SU-DHL-6 (cell line): Measurements from ENCODE around the gene SLC8A1.

Experiments used
- H2AFZ ChIP-seq: fragments of 200-600 bp; sonication (generic); 2 replicates; pipeline ENCODE4 v1.6.1; 2014; ENCODE audit warnings: low read depth, mild to moderate bottlenecking, moderate library complexity, mixed read lengths, antibody characterized with exemption, low read length; ENCODE audit not compliant: severe bottlenecking
- H3F3A ChIP-seq: fragments of 200-600 bp; shearing (Covaris generic); 2 replicates; pipeline ENCODE4 v1.6.0; 2016; ENCODE audit warnings: antibody characterized with exemption, mild to moderate bottlenecking; ENCODE audit not compliant: insufficient read depth
- H3K27ac ChIP-seq: fragments of 200-600 bp; sonication (generic); 2 replicates; pipeline ENCODE4 v1.5.1; 2016; ENCODE audit warnings: low read depth, mild to moderate bottlenecking, low read length, moderate library complexity, mixed read lengths
- H3K27me3 ChIP-seq: fragments of 200-600 bp; sonication (generic), shearing (Covaris generic); 2 replicates; pipeline ENCODE4 v1.6.0; 2014; ENCODE audit warnings: mild to moderate bottlenecking, low read length
- H3K36me3 ChIP-seq: fragments of 200-600 bp; sonication (generic); 2 replicates; pipeline ENCODE4 v1.6.1; 2014; ENCODE audit warnings: mild to moderate bottlenecking, low read length, mixed read lengths
- H3K4me2 ChIP-seq: fragments of 300-600, 200-600 bp; shearing (Covaris generic), sonication (generic); 2 replicates; pipeline ENCODE4 v1.6.0; 2014; ENCODE audit warnings: low read length, low read depth, mild to moderate bottlenecking; ENCODE audit not compliant: poor library complexity, severe bottlenecking
- H3K4me3 ChIP-seq: fragments of 200-600 bp; sonication (generic); 2 replicates; pipeline ENCODE4 v1.5.1; 2014; ENCODE audit warnings: antibody characterized with exemption, low read length, mild to moderate bottlenecking, mixed read lengths; ENCODE audit not compliant: insufficient read depth, poor library complexity, severe bottlenecking
- H3K79me2 ChIP-seq: fragments of 200-600 bp; sonication (generic); 2 replicates; pipeline ENCODE4 v1.6.1; 2014; ENCODE audit warnings: mild to moderate bottlenecking, low read length, moderate library complexity; ENCODE audit not compliant: insufficient read depth
- H3K9ac ChIP-seq: fragments of 200-600 bp; sonication (generic); 2 replicates; pipeline ENCODE4 v1.7.0; 2014; ENCODE audit warnings: mild to moderate bottlenecking, low read length
- H3K9me2 ChIP-seq: fragments of 200-600 bp; sonication (generic); replicated peaks from 2 replicates; pipeline ENCODE4 v1.6.1; 2014; ENCODE audit warnings: low read length; ENCODE audit not compliant: insufficient read depth
- H3K9me3 ChIP-seq: fragments of 200-600 bp; sonication (generic); 2 replicates; pipeline ENCODE4 v1.6.1; 2014; ENCODE audit warnings: low read length, mixed read lengths; ENCODE audit not compliant: insufficient read depth
- H4K20me1 ChIP-seq: fragments of 200-600 bp; sonication (generic); 2 replicates; pipeline ENCODE4 v1.6.1; 2014; ENCODE audit warnings: low read depth, mild to moderate bottlenecking, antibody characterized with exemption, low read length, moderate library complexity, mixed read lengths
- EZH2phosphoT487 ChIP-seq: fragments of 200-600 bp; sonication (generic), shearing (Covaris generic); conservative IDR thresholded peaks from 2 replicates; pipeline ENCODE4 v1.6.1; 2018; ENCODE audit warnings: mild to moderate bottlenecking, antibody characterized with exemption, low read length, moderate library complexity, mixed read lengths
- TF ChIP-seq, protein P1 (sequence below): fragments of 200-600 bp; sonication (generic); IDR thresholded peaks from one replicate; pipeline ENCODE4 v1.5.1; 2017; ENCODE audit warnings: antibody characterized with exemption, mild to moderate bottlenecking, low read length, moderate library complexity; ENCODE audit not compliant: insufficient read depth, poor library complexity, severe bottlenecking

SLC8A1 gene

DNA sequence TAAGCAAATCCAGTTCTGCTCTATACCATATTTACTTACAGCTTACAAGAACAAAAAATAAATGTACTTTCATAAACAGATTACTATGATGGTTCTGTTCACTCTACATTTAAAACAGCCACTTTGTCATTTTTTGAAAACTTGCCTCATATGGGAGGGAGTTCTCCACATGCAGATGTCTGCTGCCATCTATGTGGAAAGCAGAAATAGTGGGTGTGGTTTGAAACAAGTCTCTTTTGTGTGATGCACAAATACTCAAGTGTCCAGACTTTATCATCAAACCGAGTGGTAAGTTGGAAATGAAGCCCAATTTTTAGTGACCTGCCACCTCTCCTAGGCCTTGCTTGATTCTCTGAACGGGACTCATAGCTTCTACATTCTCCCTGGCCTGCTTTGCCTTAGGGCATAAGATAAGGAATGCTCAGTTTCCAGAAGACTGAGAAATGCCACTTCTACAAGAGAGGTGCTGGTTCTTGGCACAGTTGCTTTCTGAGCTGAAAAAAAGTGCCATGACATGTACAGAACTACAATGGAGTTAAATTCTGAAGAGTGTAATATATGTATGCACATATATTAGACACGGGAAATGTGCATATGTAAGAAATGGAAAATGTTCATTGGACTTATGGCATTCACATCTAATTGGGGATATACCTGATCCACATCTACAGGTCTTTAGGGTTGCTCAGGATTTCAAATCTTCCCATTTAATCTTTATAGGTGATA, 221.0 kb downstream of the SLC8A1 start:
- Histone ChIP-seq H3K27me3 (no peaks in the 10 kb centered on the region), H3K9ac (no peak overlapping the region), H3K79me2 (no peaks in the 10 kb centered on the region), H3K27ac (no peak overlapping the region), H3K9me3 (no peaks in the 10 kb centered on the region), H3K4me2 (no peak overlapping the region), H3K36me3 (no peaks in the 10 kb centered on the region), H4K20me1 (no peaks in the 10 kb centered on the region), H3K9me2 (no peaks in the 10 kb centered on the region), H3F3A (no peaks in the 10 kb centered on the region), H2AFZ (no peak overlapping the region), H3K4me3 (no peak overlapping the region)
- TF ChIP-seq, protein P1, sequence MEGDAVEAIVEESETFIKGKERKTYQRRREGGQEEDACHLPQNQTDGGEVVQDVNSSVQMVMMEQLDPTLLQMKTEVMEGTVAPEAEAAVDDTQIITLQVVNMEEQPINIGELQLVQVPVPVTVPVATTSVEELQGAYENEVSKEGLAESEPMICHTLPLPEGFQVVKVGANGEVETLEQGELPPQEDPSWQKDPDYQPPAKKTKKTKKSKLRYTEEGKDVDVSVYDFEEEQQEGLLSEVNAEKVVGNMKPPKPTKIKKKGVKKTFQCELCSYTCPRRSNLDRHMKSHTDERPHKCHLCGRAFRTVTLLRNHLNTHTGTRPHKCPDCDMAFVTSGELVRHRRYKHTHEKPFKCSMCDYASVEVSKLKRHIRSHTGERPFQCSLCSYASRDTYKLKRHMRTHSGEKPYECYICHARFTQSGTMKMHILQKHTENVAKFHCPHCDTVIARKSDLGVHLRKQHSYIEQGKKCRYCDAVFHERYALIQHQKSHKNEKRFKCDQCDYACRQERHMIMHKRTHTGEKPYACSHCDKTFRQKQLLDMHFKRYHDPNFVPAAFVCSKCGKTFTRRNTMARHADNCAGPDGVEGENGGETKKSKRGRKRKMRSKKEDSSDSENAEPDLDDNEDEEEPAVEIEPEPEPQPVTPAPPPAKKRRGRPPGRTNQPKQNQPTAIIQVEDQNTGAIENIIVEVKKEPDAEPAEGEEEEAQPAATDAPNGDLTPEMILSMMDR = no peak
- TF ChIP-seq EZH2phosphoT487 = no peak

DNA sequence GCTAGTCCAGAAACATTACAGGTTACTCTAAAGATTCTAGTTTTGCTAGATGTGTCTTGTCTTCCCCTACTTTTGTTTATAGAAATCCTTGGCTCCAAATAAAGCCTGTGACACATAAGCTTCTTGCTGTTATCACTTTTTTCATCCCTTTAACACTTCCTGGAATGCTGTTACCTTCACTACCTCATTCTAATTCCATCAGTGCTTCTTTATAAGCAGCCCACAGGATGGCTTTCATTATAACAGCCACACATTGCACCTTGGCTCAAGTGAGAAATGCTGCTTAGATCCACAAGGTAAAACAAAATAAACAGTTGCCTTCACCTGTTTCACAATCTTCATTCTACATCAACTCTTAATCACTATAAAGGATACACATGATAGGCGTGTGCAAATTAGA, 221.7 kb downstream of the SLC8A1 start:
- Histone ChIP-seq H3K9ac (no peak overlapping the region), H4K20me1 (no peaks in the 10 kb centered on the region), H3K79me2 (no peaks in the 10 kb centered on the region), H3K36me3 (no peaks in the 10 kb centered on the region), H3K9me3 (no peaks in the 10 kb centered on the region), H3K27me3 (no peaks in the 10 kb centered on the region), H3K27ac (no peak overlapping the region), H3K9me2 (no peaks in the 10 kb centered on the region), H3F3A (no peaks in the 10 kb centered on the region), H3K4me2 (no peak overlapping the region), H2AFZ (no peak overlapping the region), H3K4me3 (no peak overlapping the region)
- TF ChIP-seq EZH2phosphoT487 = no peak
- TF ChIP-seq, protein P1 = no peak

DNA sequence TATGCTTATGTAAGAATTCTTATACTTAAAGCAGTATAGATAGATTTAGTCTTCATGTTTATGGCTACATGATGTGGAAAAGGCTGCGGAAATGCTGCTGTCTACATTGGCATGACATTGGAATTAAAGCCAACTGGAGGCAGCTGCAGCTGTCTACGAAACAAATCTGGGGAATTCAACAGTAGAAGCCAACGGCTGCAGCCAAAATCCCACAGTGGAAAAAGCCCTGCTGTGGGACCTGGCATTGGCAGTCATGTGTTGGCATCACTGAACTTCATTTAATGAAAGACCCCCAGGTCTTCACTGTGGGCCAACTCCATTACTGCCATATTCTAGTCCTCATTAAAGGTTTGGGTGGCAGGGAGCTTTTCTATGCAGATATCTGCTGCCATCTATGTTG, 223.6 kb downstream of the SLC8A1 start:
- Histone ChIP-seq H3K36me3 (no peaks in the 10 kb centered on the region), H3K79me2 (no peaks in the 10 kb centered on the region), H3K9ac (no peak overlapping the region), H3K27me3 (no peaks in the 10 kb centered on the region), H3K4me2 (no peak overlapping the region), H3F3A (no peaks in the 10 kb centered on the region), H3K9me2 (no peaks in the 10 kb centered on the region), H3K27ac (no peak overlapping the region), H2AFZ (no peak overlapping the region), H3K9me3 (no peaks in the 10 kb centered on the region), H3K4me3 (no peak overlapping the region), H4K20me1 (no peaks in the 10 kb centered on the region)
- TF ChIP-seq, protein P1 = no peak
- no peak for TF ChIP-seq EZH2phosphoT487
